Nephron (organoid): ENCODE measurements around the gene CDH23.

Experiments
- H3K27ac Mint-ChIP-seq, 3 experiments: 2 replicates each; pipeline ENCODE4 v1.8.0; 2020; ENCODE audit warnings: mixed read lengths in 3 of 3, mild to moderate bottlenecking in 2 of 3, moderate library complexity in 1 of 3
- H3K27me3 Mint-ChIP-seq: 2 replicates; pipeline ENCODE4 v1.8.0; 2021; ENCODE audit warnings: low read depth, mild to moderate bottlenecking, moderate library complexity, mixed read lengths
- H3K36me3 Mint-ChIP-seq: 2 replicates; pipeline ENCODE4 v1.8.0; 2020; ENCODE audit warnings: low read depth, mixed read lengths
- H3K4me1 Mint-ChIP-seq: 2 replicates; pipeline ENCODE4 v1.8.0; 2020; ENCODE audit warnings: mixed read lengths
- H3K4me3 Mint-ChIP-seq, 3 experiments: 2 replicates each; pipeline ENCODE4 v1.8.0; 2020; ENCODE audit warnings: mild to moderate bottlenecking in 3 of 3, mixed read lengths in 3 of 3, moderate library complexity in 2 of 3
- H3K9me3 Mint-ChIP-seq: 2 replicates; pipeline ENCODE4 v1.8.0; 2020; ENCODE audit warnings: mixed read lengths
- TF ChIP-seq, protein P1 (sequence below), 3 experiments: fragments of 200-600 bp; sonication (generic); IDR thresholded peaks; one replicate each; pipeline ENCODE4 v1.5.0; 2021; ENCODE audit warnings: antibody characterized with exemption in 3 of 3; ENCODE audit not compliant: unreplicated experiment in 3 of 3

The CDH23 gene

DNA sequence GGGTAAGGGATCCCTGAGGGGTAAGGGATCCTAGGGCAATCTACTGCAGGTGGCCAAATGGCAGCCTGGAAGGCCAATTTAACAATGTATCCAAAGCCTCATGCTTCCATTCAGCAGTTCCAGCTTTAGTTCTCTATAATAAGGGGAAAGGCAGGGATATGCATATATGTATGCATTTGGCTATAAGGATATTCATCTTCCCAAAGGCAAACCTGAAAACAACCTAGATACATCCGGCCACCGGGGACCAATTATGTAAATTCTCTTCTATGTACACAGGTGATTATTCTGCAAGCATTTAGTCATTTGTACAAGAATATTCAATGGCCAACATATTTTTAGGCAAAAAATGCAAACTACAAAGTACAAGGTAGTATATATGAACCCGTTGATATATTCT, 427.6 kb downstream of the CDH23 start:
- H3K4me1 Mint-ChIP-seq = no peaks in the 10 kb centered on the region
- H3K36me3 Mint-ChIP-seq = peaks cover 64% of the 10 kb centered on the region
- H3K27ac Mint-ChIP-seq = no peak overlapping the region
- TF ChIP-seq, protein P1, sequence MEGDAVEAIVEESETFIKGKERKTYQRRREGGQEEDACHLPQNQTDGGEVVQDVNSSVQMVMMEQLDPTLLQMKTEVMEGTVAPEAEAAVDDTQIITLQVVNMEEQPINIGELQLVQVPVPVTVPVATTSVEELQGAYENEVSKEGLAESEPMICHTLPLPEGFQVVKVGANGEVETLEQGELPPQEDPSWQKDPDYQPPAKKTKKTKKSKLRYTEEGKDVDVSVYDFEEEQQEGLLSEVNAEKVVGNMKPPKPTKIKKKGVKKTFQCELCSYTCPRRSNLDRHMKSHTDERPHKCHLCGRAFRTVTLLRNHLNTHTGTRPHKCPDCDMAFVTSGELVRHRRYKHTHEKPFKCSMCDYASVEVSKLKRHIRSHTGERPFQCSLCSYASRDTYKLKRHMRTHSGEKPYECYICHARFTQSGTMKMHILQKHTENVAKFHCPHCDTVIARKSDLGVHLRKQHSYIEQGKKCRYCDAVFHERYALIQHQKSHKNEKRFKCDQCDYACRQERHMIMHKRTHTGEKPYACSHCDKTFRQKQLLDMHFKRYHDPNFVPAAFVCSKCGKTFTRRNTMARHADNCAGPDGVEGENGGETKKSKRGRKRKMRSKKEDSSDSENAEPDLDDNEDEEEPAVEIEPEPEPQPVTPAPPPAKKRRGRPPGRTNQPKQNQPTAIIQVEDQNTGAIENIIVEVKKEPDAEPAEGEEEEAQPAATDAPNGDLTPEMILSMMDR (IDR thresholded peaks at IDR 0.05; ENCODE audit: unreplicated experiment in 3 of 3) = no peak
- H3K9me3 Mint-ChIP-seq = no peaks in the 10 kb centered on the region
- no peaks in the 10 kb centered on the region for H3K27me3 Mint-ChIP-seq
- no peak overlapping the region for H3K4me3 Mint-ChIP-seq

DNA sequence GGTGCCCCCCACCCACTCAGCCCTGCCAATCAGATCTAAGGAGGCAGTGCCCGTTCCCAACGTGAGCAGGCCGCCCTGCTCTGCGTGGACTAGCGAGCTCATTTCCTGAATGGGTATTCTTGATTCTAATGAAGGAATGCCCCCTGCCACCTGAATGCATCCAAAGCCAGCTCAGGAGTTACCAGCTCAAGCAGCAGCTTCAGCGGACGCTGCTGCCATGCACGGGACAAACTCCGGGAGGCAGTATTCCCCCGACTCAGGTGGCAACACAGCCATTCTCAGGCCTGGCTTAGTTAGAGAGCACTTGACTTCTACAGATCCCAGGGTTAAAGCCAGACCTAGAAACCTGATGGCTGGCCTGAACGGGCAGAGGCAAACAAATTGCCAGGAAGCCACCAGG, 428.5 kb downstream of the CDH23 start:
- no peaks in the 10 kb centered on the region for H3K4me1 Mint-ChIP-seq
- H3K9me3 Mint-ChIP-seq = no peaks in the 10 kb centered on the region
- TF ChIP-seq, protein P1 (IDR thresholded peaks at IDR 0.05; ENCODE audit: unreplicated experiment in 3 of 3) = no peak
- H3K27ac Mint-ChIP-seq = no peak overlapping the region
- H3K4me3 Mint-ChIP-seq = no peak overlapping the region
- peaks cover 65% of the 10 kb centered on the region for H3K36me3 Mint-ChIP-seq
- H3K27me3 Mint-ChIP-seq = no peaks in the 10 kb centered on the region

DNA sequence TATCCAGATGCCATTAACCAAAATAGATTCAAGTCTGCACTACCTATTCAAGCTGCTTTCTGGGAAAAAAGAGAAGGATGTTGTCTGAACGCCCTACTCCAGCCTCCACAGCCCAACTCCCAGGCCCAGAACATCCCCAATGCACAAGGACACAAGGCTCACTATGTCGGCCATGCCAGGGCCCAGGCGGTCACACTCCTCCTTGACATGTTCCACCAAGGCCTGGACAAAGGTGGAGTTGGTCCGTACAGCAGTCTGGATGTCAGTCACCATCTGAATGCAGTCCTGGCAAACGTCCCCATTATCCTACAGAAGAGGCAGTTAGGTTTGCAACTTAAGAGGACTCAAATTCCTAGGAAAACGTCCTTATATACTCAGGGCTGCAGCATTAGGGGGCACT, 431.1 kb downstream of the CDH23 start:
- Mint-ChIP-seq H3K27ac (no peak overlapping the region), H3K4me1 (no peaks in the 10 kb centered on the region), H3K4me3 (no peak overlapping the region), H3K27me3 (no peaks in the 10 kb centered on the region), H3K36me3 (peaks cover 63% of the 10 kb centered on the region), H3K9me3 (no peaks in the 10 kb centered on the region)
- TF ChIP-seq, protein P1 (IDR thresholded peaks at IDR 0.05; ENCODE audit: unreplicated experiment in 3 of 3) = no peak

DNA sequence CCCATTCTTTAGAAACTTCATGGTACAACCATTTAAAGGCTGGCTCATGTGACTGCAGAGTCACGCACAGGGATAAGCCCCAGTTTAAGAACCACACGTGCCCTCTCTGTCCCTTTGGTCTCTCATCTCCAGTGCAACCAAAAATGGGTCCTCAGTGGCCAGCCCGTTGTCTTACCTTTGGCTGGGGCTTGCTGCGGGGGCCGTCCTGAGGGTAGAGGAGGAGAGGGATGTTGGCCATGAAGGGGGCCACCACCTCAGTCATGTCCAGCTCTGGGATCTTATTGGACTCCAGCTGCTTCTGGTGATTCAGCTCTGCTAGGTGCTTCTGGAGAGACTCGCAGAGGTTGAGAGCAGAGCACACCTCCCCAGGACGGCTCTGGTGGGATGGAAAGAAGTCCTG, 432.0 kb downstream of the CDH23 start:
- no peaks in the 10 kb centered on the region for H3K4me1 Mint-ChIP-seq
- no peak overlapping the region for H3K27ac Mint-ChIP-seq
- peaks cover 59% of the 10 kb centered on the region for H3K36me3 Mint-ChIP-seq
- H3K4me3 Mint-ChIP-seq = no peak overlapping the region
- H3K27me3 Mint-ChIP-seq = no peaks in the 10 kb centered on the region
- TF ChIP-seq, protein P1 (IDR thresholded peaks at IDR 0.05; ENCODE audit: unreplicated experiment in 3 of 3) = no peak
- H3K9me3 Mint-ChIP-seq = no peaks in the 10 kb centered on the region

DNA sequence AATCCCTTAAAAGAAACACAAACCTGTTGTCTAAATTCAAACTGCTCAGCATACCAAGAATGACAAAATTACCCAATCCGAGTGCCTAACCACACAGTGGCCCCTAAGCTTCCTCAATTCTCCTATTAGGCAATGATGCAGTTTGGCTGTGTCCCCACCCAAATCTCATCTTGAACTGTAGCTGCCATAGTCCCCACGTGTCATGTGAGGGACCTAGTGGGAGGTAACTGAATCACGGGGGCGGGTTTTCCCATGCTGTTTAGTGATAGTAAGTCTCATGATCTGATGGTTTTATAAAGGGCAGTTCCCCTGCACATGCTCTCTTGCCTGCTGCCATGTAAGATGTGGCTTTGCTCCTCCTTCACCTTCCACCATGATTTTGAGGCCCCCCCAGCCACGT, 432.5 kb downstream of the CDH23 start:
- H3K4me3 Mint-ChIP-seq = no peak overlapping the region
- H3K9me3 Mint-ChIP-seq = no peaks in the 10 kb centered on the region
- H3K27ac Mint-ChIP-seq = no peak overlapping the region
- no peaks in the 10 kb centered on the region for H3K27me3 Mint-ChIP-seq
- TF ChIP-seq, protein P1 (IDR thresholded peaks at IDR 0.05; ENCODE audit: unreplicated experiment in 3 of 3) = no peak
- H3K4me1 Mint-ChIP-seq = no peaks in the 10 kb centered on the region
- H3K36me3 Mint-ChIP-seq = peaks cover 57% of the 10 kb centered on the region

DNA sequence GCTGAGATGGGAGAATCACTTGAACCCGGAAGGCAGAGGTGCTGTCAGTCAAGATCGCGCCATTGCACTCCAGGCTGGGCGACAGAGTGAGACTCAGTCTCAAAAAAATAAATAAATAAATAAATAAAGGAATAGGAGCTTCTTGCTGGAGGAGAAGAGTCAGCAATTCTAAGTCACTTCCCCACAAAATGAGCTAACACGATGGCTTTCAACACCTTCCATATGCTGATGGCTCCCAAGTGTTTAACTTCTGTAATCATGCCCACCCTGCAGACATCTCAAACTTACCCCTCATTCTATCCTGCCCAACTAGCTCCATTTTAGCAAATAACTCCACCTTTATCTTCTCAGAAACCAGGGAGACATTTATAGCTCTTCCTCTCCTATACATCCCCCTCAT, 433.2 kb downstream of the CDH23 start:
- TF ChIP-seq, protein P1 (IDR thresholded peaks at IDR 0.05; ENCODE audit: unreplicated experiment in 3 of 3) = no peak
- Mint-ChIP-seq H3K4me3 (no peak overlapping the region), H3K36me3 (peaks cover 55% of the 10 kb centered on the region), H3K9me3 (no peaks in the 10 kb centered on the region), H3K27me3 (no peaks in the 10 kb centered on the region), H3K4me1 (peaks cover 4% of the 10 kb centered on the region), H3K27ac (no peak overlapping the region)
